ENCODE results near the gene ZFYVE28.

ZFYVE28 gene

DNA sequence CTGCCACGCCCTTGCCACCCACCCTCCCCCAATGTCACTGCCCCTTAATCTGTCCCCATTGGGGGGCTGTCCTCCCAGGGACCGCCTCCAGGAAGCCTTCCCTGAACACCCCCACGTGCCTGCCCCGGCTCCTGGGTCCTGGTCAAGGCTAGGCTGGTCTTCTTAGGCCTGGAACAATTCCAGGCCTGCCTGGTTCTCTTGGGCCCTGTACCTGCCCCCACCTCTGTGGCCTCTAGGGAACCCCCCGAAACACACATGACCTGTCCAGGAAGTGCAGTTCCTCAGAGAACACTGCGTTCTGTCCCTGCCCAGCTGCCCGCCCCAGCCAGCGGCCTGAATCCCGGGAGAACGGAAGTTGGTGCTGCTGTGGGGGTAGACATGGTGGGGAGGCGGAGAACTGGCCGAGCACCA is 161.7 kb downstream of the ZFYVE28 start:
- no peaks in the 10 kb centered on the region for H3K9me3 Mint-ChIP-seq
- no peaks in the 10 kb centered on the region for H3K27me3 Mint-ChIP-seq (ENCODE audit: low read depth, poor library complexity)
- H3K27ac Mint-ChIP-seq = no peak overlapping the region
- peaks cover 17% of the 10 kb centered on the region for H3K36me3 Mint-ChIP-seq (ENCODE audit: low read depth)
- H3K4me1 Mint-ChIP-seq = peaks cover 34% of the 10 kb centered on the region
- no peak overlapping the region for H3K4me3 Mint-ChIP-seq
- TF ChIP-seq, protein P1, sequence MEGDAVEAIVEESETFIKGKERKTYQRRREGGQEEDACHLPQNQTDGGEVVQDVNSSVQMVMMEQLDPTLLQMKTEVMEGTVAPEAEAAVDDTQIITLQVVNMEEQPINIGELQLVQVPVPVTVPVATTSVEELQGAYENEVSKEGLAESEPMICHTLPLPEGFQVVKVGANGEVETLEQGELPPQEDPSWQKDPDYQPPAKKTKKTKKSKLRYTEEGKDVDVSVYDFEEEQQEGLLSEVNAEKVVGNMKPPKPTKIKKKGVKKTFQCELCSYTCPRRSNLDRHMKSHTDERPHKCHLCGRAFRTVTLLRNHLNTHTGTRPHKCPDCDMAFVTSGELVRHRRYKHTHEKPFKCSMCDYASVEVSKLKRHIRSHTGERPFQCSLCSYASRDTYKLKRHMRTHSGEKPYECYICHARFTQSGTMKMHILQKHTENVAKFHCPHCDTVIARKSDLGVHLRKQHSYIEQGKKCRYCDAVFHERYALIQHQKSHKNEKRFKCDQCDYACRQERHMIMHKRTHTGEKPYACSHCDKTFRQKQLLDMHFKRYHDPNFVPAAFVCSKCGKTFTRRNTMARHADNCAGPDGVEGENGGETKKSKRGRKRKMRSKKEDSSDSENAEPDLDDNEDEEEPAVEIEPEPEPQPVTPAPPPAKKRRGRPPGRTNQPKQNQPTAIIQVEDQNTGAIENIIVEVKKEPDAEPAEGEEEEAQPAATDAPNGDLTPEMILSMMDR (IDR thresholded peaks at IDR 0.05) = no peak
- DNase-seq = no peak

- TF ChIP-seq, protein P1 (IDR thresholded peaks at IDR 0.05) = no peak
- Mint-ChIP-seq H3K4me3 (no peak overlapping the region), H3K9me3 (no peaks in the 10 kb centered on the region), H3K27me3 (ENCODE audit: low read depth, poor library complexity) (no peaks in the 10 kb centered on the region), H3K36me3 (ENCODE audit: low read depth) (peaks cover 17% of the 10 kb centered on the region), H3K4me1 (peaks cover 34% of the 10 kb centered on the region), H3K27ac (no peak overlapping the region)
- no peak for DNase-seq
Measured at GRCh38 chr4:2256156-2256731, 162.2 kb downstream of the ZFYVE28 start.

- TF ChIP-seq, protein P1 (IDR thresholded peaks at IDR 0.05) = no peak
- H3K27me3 Mint-ChIP-seq (ENCODE audit: low read depth, poor library complexity) = no peaks in the 10 kb centered on the region
- H3K9me3 Mint-ChIP-seq = no peaks in the 10 kb centered on the region
- H3K36me3 Mint-ChIP-seq (ENCODE audit: low read depth) = peaks cover 17% of the 10 kb centered on the region
- DNase-seq = no peak
- H3K4me3 Mint-ChIP-seq = no peak overlapping the region
- peaks cover 34% of the 10 kb centered on the region for H3K4me1 Mint-ChIP-seq
- H3K27ac Mint-ChIP-seq = no peak overlapping the region
Measured at GRCh38 chr4:2255501-2256155, 162.8 kb downstream of the ZFYVE28 start.

GRCh38 chr4:2254665-2255500 is 163.6 kb downstream of the ZFYVE28 start:
- peaks cover 34% of the 10 kb centered on the region for H3K4me1 Mint-ChIP-seq
- H3K27me3 Mint-ChIP-seq (ENCODE audit: low read depth, poor library complexity) = no peaks in the 10 kb centered on the region
- H3K9me3 Mint-ChIP-seq = no peaks in the 10 kb centered on the region
- peak overlapping the region; percentile 71 for H3K27ac Mint-ChIP-seq
- H3K4me3 Mint-ChIP-seq = no peak overlapping the region
- DNase-seq = no peak
- peaks cover 17% of the 10 kb centered on the region for H3K36me3 Mint-ChIP-seq (ENCODE audit: low read depth)
- TF ChIP-seq, protein P1 (IDR thresholded peaks at IDR 0.05) = no peak

DNA sequence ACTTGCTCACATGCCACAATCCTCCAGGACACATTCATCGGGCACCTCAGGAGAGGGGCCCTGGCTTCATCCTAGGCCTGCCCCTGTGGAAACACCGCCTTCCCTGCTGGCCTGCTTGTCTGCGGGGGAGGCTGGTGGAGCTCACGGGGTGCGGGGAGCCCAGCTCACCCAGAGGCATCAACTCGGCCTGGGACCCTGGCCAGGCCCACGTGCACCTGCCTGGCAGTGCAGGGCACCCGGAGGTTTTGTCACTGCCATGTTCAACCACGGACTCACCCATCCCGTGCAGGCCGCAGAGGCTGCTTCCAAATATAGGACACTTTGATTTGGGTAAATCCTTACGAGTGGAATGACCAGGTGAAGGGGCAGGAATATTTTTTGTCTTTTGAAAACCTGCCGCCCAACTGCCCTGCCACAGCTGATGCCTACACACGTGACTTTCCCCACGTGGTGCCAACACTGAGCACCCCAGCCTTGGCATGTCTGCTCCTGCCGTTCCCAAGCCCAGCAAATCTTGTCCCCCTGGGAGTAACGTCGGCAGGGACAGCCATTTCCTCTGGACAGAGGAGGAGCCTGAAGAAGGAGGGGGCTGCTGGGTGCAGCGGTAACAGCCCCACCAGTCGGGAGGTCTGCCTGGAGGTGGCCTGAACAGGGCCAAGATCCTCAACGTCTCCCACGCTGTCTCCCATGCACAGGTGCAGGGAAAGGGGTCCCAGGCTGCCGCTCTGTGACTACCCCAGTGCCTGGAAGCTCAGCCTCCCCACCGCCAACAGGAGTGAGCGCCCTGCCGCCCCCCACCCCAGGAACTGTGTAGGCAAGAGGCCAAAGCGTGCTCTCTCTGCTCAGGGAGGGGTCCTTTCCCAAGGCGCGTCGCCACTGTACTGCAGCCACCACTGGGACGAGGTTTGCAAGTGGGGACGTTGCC is 165.0 kb downstream of the ZFYVE28 start:
- TF ChIP-seq, protein P1 (IDR thresholded peaks at IDR 0.05) = no peak
- Mint-ChIP-seq H3K36me3 (ENCODE audit: low read depth) (peaks cover 17% of the 10 kb centered on the region), H3K27me3 (ENCODE audit: low read depth, poor library complexity) (no peaks in the 10 kb centered on the region), H3K4me1 (peaks cover 34% of the 10 kb centered on the region), H3K27ac (peak overlapping the region; percentile 42), H3K9me3 (no peaks in the 10 kb centered on the region), H3K4me3 (peak overlapping the region; percentile 42)
- no peak for DNase-seq
